Testis (tissue), 3 donors: Measurements from ENCODE around the gene TMEM184A. TPM values are rescaled to one million over a fixed set of nuclear protein-coding genes. Genes with fewer than 3 reads are reported as not detected.

Experiments
- DNase-seq: peaks from one replicate; pipeline ENCODE4 v3.0.0-alpha.2; 2019
- H3K27ac ChIP-seq, 2 donors: fragments of 200-600 bp; sonication (generic); one replicate each; pipeline ENCODE4 v1.5.1; 2019
- H3K27me3 ChIP-seq: fragments of 200-600 bp; sonication (generic); one replicate; pipeline ENCODE4 v1.5.1; 2019
- H3K36me3 ChIP-seq: fragments of 200-600 bp; sonication (generic); one replicate; pipeline ENCODE4 v1.5.1; 2017; ENCODE audit warnings: low read depth; ENCODE audit errors: missing control alignments
- H3K4me1 ChIP-seq: fragments of 200-600 bp; sonication (generic); one replicate; pipeline ENCODE4 v1.5.1; 2019
- H3K4me3 ChIP-seq, 2 donors: fragments of 200-600 bp; sonication (generic); one replicate each; pipeline ENCODE4 v1.5.1; 2017 to 2019
- H3K9me3 ChIP-seq: fragments of 200-600 bp; sonication (generic); one replicate; pipeline ENCODE4 v1.5.1; 2017
- POLR2A ChIP-seq: fragments of 450-650 bp; IDR thresholded peaks from one replicate; pipeline ENCODE4 v1.6.1; 2017; ENCODE audit warnings: antibody characterized with exemption, mild to moderate bottlenecking, moderate library complexity
- WGBS, 2 donors: methylation state at CpG; one replicate each; pipeline ENCODE4 v1.1.5; 2018; 5-methylcytosine and 5-hydroxymethylcytosine counted together
- intact Hi-C: fragments of 100-400 bp; cut with DNase I; formaldehyde crosslinking; loops from one replicate; pipeline ENCODE4 v1.15.1; 2023; ENCODE audit warnings: low total_unique reads
- polyA plus RNA-seq: library from polyadenylated mRNA; stranded (reverse); fragments of 350-450 nt; fragmentation: Illumina TruSeq; extraction: RNeasy Lipid Tissue Mini Kit (QIAGEN cat#74804); gene quantifications from one replicate; pipeline ENCODE4 v1.2.3, GENCODE V29; 2014; ENCODE audit warnings: low read depth, low replicate concordance; ENCODE audit not compliant: insufficient read depth
- total RNA-seq, 2 donors: library from RNA; depleted of rRNA; stranded (reverse); fragments of >200 nt; gene quantifications; one replicate each; pipeline ENCODE4 v1.2.3, GENCODE V29; 2016
- TF ChIP-seq, protein P1 (sequence below), 3 experiments: fragments of 450-650 bp in 2 of 3; fragments of 200-600 bp in 1 of 3; sonication (generic) in 1 of 3; IDR thresholded peaks; one replicate each; pipeline ENCODE4 v1.5.1; 2016 to 2019; ENCODE audit warnings: antibody characterized with exemption in 3 of 3, mild to moderate bottlenecking in 2 of 3, moderate library complexity in 1 of 3

TMEM184A gene
- total and polyA plus RNA-seq, 3 donors from 2014 or later, result 7.1 to 20.9 (median 18.7) TPM

DNA sequence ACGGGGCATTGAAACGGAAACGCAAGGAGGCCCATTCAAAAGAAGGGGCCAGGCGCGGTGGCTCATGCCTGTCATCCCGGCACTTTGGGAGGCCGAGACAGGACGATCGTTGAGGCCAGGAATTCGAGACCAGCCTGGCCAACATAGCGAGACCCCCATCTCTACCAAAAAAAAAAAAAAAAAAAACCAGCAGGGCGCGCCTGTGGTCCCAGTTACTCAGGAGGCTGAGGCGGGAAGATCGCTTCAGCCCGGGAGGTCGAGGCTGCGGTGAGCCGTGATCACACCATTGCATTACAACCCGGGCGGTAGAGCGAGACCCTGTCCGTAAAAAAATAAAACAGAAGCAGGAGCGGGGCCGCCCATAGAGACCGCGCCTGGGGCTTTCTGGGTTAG is 13.4 kb upstream of the TMEM184A start:
- H3K27me3 ChIP-seq, result no peaks in the 10 kb centered on the region
- peak overlapping the region; percentile 96 to 98 for H3K4me3 ChIP-seq
- H3K27ac ChIP-seq, result peak overlapping the region in 1 of 2 donors; percentile 96
- peaks cover 22% of the 10 kb centered on the region for H3K4me1 ChIP-seq
- intact Hi-C loops, result no loop called here
- TF ChIP-seq POLR2A, result no peak
- TF ChIP-seq, protein P1, sequence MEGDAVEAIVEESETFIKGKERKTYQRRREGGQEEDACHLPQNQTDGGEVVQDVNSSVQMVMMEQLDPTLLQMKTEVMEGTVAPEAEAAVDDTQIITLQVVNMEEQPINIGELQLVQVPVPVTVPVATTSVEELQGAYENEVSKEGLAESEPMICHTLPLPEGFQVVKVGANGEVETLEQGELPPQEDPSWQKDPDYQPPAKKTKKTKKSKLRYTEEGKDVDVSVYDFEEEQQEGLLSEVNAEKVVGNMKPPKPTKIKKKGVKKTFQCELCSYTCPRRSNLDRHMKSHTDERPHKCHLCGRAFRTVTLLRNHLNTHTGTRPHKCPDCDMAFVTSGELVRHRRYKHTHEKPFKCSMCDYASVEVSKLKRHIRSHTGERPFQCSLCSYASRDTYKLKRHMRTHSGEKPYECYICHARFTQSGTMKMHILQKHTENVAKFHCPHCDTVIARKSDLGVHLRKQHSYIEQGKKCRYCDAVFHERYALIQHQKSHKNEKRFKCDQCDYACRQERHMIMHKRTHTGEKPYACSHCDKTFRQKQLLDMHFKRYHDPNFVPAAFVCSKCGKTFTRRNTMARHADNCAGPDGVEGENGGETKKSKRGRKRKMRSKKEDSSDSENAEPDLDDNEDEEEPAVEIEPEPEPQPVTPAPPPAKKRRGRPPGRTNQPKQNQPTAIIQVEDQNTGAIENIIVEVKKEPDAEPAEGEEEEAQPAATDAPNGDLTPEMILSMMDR (IDR thresholded peaks at IDR 0.05), result no peak
- 10 to 19% methylated on average over 24 to 27 of the region's 27 CpGs for WGBS, 2 donors
- no peaks in the 10 kb centered on the region for H3K9me3 ChIP-seq
- H3K36me3 ChIP-seq, result no peaks in the 10 kb centered on the region
- DNase-seq, result no peak

DNA sequence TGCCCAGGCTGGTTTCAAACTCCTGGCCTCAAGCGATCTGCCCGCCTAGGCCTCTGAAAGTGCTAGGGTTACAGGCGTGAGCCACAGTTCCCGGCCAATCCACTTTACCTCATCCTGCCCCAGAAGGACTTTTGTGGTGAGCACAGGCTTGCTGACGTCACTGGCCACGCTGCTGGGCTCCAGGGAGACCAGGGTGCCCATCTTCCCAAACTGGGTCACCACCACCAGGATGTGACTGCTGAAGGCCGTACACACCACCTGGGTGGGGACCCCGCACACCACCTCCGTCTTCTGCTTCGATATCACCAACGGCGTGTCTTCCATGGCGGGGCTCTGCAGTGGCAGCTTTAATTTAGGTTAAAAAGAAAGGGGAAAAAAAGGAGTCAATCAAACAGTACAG is 13.0 kb upstream of the TMEM184A start:
- Histone ChIP-seq H3K27me3 (no peaks in the 10 kb centered on the region), H3K27ac (peak overlapping the region in 1 of 2 donors; percentile 96), H3K4me3 (peak overlapping the region; percentile 96 to 98), H3K9me3 (no peaks in the 10 kb centered on the region), H3K4me1 (peaks cover 22% of the 10 kb centered on the region), H3K36me3 (no peaks in the 10 kb centered on the region)
- intact Hi-C loops, result no loop called here
- WGBS, 2 donors, result 62 to 63% methylated on average over 13 of the region's 13 CpGs
- no peak for DNase-seq
- no peak for TF ChIP-seq POLR2A
- TF ChIP-seq, protein P1 (IDR thresholded peaks at IDR 0.05), result no peak

DNA sequence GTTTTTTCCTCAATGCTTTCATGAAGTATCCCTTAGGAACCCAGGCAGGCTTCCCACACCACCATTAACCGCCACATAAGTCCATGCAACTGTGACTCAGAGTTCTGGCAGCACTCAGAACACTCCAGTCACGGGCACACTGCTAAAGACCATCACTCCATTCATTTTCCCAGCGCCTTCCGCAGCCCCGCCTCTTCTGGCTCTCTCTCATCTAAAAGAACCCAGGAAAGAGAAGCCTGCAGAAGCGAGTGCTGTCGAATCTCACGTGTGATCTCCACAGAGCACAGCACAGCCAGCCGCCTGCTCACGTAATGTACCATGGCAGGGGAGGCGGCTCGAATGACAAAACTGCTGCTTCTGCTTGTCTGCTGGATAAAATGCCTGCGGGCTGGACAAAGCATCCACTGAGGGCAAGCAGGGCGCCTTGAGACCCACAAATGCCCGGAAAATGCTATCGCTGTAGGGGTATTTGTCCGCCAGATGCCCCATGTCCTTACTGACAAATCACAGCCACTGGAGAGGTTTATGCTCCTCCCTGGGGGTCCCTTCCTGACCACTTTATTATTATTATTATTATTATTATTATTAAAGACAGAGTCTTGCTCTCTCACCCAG is 12.0 kb upstream of the TMEM184A start:
- Histone ChIP-seq H3K27me3 (no peaks in the 10 kb centered on the region), H3K36me3 (no peaks in the 10 kb centered on the region), H3K9me3 (no peaks in the 10 kb centered on the region), H3K4me3 (no peak overlapping the region), H3K27ac (no peak overlapping the region), H3K4me1 (peaks cover 22% of the 10 kb centered on the region)
- no peak for TF ChIP-seq POLR2A
- no peak for DNase-seq
- intact Hi-C loops, result no loop called here
- WGBS, 2 donors, result 93 to 94% methylated on average over 12 to 17 of the region's 17 CpGs

DNA sequence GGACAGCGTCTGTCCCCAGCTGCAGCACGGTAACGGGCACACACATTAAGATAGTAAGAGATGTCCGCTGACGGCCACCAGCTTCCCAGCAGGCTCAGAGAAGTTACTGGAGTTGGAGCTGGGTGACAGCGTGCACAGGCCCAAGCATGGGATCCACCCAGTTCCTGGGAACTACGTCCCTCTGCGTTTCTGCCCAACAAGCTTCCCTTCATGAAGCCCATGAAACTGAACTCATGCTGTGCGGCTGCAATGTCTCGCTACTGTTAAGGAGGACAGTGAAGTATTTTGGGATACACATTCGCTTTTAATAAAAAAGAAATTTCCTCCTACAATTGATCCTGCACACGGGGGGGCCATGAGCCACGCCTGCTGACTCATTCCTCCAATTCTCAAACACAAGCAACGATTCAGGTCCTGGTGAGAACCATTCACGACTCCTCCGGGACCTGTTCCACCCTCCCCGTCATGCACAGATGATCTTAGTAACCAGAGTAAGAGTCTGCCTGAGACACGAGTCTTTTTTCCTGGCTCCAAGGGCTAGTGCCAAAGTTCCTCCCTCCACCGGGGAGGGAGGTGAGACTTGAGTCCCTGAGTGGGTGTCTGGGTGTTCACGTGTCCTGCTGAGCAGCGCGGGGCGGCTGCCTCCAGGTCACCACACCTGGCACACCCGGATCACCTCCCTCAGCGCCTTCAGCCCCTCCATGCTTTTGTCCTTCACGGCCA is 11.2 kb upstream of the TMEM184A start:
- Histone ChIP-seq H3K4me1 (peaks cover 22% of the 10 kb centered on the region), H3K9me3 (no peaks in the 10 kb centered on the region), H3K36me3 (no peaks in the 10 kb centered on the region), H3K27me3 (no peaks in the 10 kb centered on the region), H3K4me3 (no peak overlapping the region), H3K27ac (no peak overlapping the region)
- DNase-seq, result no peak
- 85 to 88% methylated on average over 26 of the region's 26 CpGs for WGBS, 2 donors
- intact Hi-C loops, result no loop called here
- no peak for TF ChIP-seq POLR2A
- TF ChIP-seq, protein P1 (IDR thresholded peaks at IDR 0.05), result no peak

DNA sequence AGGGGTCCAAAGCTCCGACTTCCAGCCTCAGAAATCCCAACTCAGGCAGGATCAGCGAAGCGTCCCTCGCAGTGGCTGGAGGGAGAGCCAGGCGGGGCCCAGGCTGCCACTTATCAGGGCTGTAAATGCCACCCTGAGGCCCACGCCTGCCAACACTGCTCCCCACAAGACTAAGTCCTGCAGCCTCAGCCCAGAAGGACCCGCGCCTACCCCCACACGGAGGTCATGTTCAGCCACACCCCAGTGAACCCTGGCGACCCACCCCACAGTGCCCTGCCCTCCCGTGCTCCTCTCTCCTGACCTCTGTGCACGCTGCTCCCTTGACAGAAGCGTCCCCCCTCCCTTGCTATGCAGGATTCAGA is 10.7 kb upstream of the TMEM184A start:
- TF ChIP-seq, protein P1 (IDR thresholded peaks at IDR 0.05), result no peak
- TF ChIP-seq POLR2A, result no peak
- intact Hi-C loops, result no loop called here

More for the DNA sequence above, 10.7 kb upstream of the TMEM184A start:
- Histone ChIP-seq H3K27ac (no peak overlapping the region), H3K27me3 (no peaks in the 10 kb centered on the region), H3K4me1 (peaks cover 18% of the 10 kb centered on the region), H3K9me3 (no peaks in the 10 kb centered on the region), H3K4me3 (no peak overlapping the region), H3K36me3 (no peaks in the 10 kb centered on the region)
- no peak for DNase-seq
- 83 to 87% methylated on average over 9 to 13 of the region's 13 CpGs for WGBS, 2 donors
